Measurements from ENCODE around the gene PDPN.

Gene PDPN

DNA sequence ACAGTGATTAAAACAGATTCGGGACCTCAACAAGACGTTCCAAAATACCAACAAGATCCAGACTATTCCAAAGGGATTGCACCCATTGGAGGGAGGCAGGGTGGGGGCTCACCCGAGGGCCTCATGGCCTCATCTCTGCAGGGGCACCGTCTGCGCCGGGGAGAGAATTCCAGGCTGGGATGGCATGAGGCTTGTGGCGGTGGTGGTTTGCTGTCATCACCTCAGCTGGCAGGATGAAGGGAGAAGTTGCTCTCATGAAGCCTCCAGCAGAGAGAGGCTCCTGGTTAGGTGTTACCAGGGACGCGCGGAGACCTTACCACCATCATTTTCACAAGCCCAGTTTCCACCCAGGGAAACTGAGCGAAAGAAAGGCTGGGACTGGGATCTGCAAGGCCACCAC, 6.7 kb upstream of the PDPN start:
- DNase-seq = no peak

DNA sequence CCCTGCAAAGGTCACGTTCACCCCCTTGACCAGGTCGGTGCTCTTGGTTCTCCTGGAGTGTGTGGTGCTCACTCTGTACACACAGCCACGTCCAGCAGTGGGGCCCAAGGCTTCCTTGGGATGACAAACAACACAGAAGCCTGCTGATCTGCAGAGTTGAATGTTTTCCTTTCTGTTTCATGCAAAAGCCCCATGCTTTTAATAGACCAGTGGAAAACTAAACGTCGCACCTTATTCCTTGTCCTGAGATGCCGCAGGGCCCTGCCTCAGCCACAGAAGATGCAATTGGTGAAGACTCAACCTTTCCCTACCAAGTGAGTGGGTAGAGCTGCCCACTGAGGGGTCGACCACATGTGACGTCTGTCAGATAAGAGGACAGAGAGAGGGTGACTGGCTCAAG, 5.8 kb upstream of the PDPN start:
- DNase-seq = no peak

DNA sequence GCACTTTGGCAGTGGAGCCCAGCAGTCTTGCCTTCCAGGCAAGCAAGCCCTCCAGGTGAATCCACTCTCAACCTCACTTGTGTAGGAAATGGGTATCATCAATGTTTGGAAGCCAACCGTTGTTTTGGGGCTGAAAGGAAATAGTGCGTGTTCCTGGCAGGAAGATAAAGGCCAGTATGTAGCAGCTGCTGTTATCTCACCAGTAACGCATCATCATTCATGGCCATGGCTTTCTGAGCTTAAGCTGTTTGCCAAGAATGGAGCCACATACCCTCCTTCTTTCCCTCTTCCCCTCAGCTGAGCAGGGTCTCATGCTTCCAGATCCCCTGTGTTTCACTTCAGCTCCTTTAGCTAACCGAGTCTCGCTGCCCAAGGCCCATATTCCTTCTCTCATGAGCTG, 2.2 kb upstream of the PDPN start:
- no peak for DNase-seq

DNA sequence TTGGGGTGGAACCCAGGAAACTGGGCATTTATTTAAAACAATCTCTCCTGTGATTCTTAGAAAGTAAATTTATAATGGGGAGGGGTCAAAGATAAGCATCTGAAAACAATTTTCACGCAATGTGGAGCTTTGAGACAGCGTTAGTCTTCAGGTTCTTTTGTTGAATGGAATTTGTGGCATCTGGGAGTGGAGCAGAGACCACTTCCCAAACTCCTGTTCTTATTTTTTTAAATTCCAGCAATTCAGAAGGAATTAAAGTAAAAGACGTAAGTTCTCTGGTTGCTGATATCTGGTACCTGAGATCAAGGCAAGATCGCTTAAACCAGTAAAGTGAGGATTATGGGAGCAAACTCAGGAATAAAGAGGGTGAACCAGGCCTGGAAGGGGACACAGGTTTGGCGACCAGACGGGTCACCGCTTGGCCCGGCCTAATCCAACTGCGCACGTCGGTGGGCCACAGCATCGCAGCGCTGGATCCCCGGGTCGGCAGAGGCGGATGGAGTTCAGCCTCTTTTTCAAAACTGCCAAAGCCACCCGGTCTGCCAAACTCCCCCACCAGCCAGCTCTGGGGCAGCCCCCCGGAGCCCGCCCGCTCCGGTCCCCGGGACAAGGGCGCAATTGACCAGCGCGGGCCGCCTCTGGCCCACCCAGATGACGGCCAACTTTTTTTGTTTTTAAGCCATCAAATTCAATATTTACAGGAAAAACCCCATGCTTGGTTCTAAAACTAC, 754 bp upstream of the PDPN start:
- DNase-seq = peak; percentile 35

DNA sequence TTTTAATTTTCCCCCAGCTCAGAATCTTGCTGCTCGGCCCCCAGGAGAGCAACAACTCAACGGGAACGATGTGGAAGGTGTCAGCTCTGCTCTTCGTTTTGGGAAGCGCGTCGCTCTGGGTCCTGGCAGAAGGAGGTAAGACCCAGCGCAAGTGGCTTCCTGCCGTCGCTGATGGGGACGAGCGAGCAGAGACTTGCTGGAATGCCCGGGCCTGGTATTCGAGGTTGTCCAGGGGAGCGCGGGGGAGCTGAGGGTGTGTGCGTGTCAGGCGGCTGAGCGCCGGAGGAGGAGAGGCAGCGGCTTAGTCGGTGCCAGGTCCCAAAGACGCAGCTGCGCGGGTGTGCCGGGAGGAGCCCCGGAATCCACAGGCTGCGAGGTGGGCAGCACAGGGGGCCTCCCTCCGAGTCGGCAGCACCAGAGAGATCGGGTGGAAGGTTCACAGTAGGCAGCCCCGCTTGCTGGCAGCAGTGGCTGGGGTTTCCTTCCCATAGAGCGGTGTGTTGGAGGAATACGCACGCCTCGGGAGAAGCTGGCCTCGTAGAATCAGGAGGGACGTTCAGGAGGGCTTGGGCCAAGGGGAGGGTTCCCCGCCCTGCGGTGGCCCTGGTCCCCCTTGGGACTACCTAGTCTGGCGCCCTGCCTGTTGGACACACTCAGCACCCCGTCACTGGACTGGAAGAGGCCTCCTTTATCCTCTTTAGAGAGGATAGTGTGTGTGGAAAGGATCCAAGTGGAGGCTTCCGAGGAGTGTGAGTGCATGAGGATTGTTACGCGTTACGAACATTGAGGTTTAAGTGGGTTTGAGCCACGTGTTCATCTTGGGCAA, 547 bp downstream of the PDPN start:
- DNase-seq = peak; percentile 82

DNA sequence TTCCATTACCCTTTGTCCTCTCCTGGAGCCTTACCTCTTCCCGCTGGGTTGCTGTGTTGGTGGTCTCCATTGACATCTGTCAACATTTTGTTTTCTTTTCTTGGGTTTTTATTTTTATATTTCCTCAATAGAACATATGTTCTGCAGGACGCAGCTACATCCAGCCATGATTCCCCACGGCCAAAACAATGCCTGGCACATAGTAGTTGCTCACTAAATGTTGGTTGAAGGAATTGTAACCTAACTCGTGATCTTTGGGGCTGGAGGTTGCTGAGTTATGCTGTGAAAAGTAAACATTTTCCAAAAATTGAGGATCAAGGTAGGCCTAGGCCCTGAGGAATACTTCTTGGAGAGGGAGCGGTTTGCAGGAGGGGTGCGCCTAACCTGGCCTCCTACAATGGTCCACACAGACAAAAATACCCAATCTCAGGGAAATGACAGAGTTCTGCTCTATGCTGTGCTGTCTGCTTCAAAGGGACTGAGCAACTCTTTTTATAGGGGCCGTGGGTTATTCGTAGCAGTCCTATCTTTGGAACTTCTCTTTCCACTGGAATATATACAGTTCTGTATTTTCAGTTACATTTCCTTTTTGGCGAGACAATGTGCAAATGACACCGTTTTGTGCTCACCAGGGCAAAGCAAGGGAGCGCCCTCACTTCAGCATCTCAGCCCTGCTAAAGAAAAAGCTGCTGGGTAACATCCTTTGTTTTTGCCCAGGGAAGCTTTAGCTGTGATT, 1.4 kb downstream of the PDPN start:
- DNase-seq = no peak

DNA sequence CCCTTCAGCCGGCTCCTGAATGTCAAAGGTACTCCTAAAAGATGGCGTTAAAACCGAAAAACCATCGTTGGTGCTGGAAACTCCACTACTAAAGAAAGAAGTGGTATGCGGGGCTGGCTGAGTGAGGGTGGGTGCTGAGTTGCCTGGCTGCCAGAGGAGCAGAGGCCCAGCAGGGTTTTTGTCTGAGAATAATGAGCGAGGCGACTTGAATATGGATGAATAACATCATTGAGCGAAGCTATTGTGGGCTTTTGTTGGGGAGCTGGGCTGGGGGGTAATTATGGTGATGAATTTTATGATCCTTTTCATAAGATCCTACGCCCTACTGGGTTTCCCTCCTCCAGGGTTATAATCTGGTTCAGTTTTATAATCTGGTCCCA, 2.0 kb downstream of the PDPN start:
- DNase-seq = no peak

- no peak for DNase-seq
These were observed 2.4 kb downstream of the PDPN start for GRCh38 chr1:13586001-13586400.

GRCh38 chr1:13587256-13588030, 3.8 kb downstream of the PDPN start:
- no peak for DNase-seq

GRCh38 chr1:13588946-13589796, 5.5 kb downstream of the PDPN start:
- no peak for DNase-seq

- no peak for DNase-seq
These were observed 6.9 kb downstream of the PDPN start for GRCh38 chr1:13590486-13590885.

DNA sequence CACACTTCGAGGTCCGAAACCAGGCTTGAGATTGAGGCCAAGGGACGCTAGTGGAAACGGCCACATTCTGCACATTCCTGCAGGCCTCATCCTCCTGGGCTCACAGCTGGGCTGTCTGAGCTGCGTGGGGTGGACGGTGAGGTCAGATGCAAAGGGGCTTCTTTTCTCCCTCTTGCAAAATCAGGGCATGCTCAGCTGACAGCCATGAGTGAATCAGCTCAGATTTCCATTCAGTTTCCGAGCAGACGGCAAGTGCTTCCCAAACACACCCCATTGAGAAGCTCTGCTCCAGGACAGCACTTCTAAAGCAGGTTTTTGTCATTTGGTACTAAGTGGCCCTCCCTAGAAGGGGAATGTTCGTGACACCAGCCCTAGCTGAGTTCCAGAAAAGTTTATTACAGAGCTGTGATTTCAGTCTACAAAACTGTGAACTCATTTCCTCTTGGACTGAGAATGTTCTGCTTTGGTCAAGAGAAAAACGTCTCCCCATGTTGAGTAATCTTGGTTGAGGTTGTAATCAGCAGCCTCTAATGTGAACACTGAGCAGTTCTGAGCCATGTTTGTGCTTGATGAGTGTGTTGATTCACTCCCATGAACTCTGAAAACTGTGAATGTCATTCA, 10.0 kb downstream of the PDPN start:
- DNase-seq = peak; percentile 15

- DNase-seq = no peak
These were observed 11.8 kb downstream of the PDPN start for GRCh38 chr1:13595411-13595810.

GRCh38 chr1:13597166-13597565, 13.5 kb downstream of the PDPN start:
- no peak for DNase-seq

DNA sequence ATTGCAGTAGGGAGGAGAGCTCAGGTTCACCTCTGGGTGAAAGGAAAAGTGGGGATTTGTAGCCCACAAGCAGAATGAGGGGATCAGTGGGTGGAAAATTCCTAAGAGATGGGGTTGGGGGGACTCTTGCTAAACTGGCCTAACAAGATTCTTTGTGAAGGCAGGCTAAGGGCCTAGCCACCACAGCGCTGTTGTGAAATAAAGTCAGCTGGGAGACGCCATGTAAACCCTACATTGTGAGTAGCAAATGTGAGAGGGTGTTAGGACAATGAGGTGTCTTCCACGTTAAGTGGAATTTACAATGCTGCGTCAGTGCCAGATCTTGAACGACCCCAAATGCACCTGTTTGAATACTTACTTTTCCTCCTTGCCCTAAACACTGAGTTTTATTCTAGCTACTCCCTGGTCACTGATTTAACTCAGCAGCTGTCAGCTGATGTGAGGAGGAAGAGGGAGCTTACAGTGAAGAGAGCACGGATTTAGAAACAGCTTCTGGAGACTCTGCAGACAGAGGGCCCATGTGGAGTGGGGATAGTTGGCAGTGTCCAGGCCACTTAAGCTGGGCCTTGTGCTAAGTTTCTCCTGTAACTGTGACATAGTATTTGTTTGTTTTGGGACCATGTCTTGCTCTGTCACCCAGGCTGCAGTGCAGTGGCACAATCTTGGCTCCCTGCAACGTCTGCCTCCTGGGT, 17.3 kb downstream of the PDPN start:
- no peak for DNase-seq

GRCh38 chr1:13604176-13604575, 20.5 kb downstream of the PDPN start:
- DNase-seq = no peak

GRCh38 chr1:13604721-13605120, 21.1 kb downstream of the PDPN start:
- DNase-seq = no peak

DNA sequence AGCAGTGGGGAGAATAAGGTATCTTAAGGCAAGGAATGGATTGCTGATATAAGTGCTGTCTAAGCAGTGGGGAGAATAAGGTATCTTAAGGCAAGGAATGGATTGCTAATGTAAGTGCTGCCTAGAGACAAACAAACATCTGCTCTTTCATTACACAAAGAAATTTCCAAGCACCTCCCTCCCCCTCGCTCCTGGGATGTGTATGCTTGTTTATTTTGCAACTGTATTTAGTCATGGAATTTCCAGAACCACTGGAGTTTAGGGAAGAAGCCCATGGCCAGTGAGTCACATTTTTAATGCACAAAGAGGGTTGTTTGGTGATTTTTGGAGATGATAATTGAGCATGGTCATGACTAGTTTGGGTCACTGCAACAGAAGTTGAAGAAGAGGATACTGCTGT, 21.5 kb downstream of the PDPN start:
- no peak for DNase-seq

- DNase-seq = no peak
These were observed 23.4 kb downstream of the PDPN start for GRCh38 chr1:13607002-13607401.

- no peak for DNase-seq
These were observed 32.6 kb downstream of the PDPN start for GRCh38 chr1:13616234-13616633.
